K562 (cell line): ENCODE results near the gene GOT2. TPM values are rescaled to one million over a fixed set of nuclear protein-coding genes. Genes with fewer than 3 reads are reported as not detected.

Experiments used
- ATAC-seq: fragments of 200-7000 bp; cut with Tn5 transposase; 3 replicates; pipeline ENCODE4 v1.9.1; 2020; ENCODE audit warnings: moderate library complexity
- BruUV-seq: library from RNA; stranded (reverse); fragments of 400-500 nt; replicated peaks from 2 replicates; lab custom pipeline; 2021; lab: Mats Ljungman, UMichigan
- CTCF ChIA-PET: fragments of 300-600 bp; formaldehyde crosslinking; extraction: SDS; loops from one replicate; lab custom pipeline; 2021; ENCODE audit warnings: low intra/inter-chr PET ratio; lab: Yijun Ruan, JAX
- POLR2A ChIA-PET: fragments of 300-600, 350-650 bp; sonication (Branson Sonifier 250); formaldehyde crosslinking; extraction: SDS; loops from one replicate; lab custom pipeline; 2021; ENCODE audit warnings: antibody characterized with exemption, inconsistent platforms; lab: Yijun Ruan, JAX
- DNase-seq, 4 experiments: peaks; one replicate each; pipeline versions ENCODE4 v3.0.0 to v3.0.0-alpha.2; 2011 to 2018; ENCODE audit warnings: low spot score in 3 of 4, mixed read lengths in 3 of 4; ENCODE audit errors: extremely low read depth in 1 of 4
- FAIRE-seq: peaks from 2 replicates; lab custom pipeline; 2011; peaks lifted over from hg19 to GRCh38; lab: Jason Lieb, UNC
- H2AFZ ChIP-seq: 2 replicates; pipeline ENCODE4 v1.6.0; 2011; ENCODE audit warnings: low read depth, low read length, control low read depth, inconsistent platforms
- H3K27ac ChIP-seq: fragments of 200-600 bp; 3 replicates; pipeline ENCODE4 v1.8.0; 2011; ENCODE audit warnings: low read depth, mild to moderate bottlenecking, control low read depth, inconsistent platforms, low read length, moderate library complexity, mixed read lengths; ENCODE audit errors: extremely low read depth
- H3K27me3 ChIP-seq, 2 experiments: fragments of 300-600 bp in 1 of 2; 2 replicates in 1 of 2; 3 replicates in 1 of 2; pipeline versions ENCODE4 v1.6.0 to v1.8.0; 2011; ENCODE audit warnings: inconsistent platforms in 2 of 2, low read length in 2 of 2, mild to moderate bottlenecking in 1 of 2, mixed read lengths in 1 of 2, moderate library complexity in 1 of 2; ENCODE audit not compliant: control insufficient read depth in 2 of 2, insufficient read depth in 2 of 2
- H3K36me3 ChIP-seq: fragments of 300-600 bp; 3 replicates; pipeline ENCODE4 v1.8.0; 2011; ENCODE audit warnings: mild to moderate bottlenecking, low read length, inconsistent platforms; ENCODE audit not compliant: control insufficient read depth, insufficient read depth
- H3K4me1 ChIP-seq, 2 experiments: fragments of 200-600 bp in 1 of 2; replicated peaks in 1 of 2; 2 replicates in 1 of 2; 3 replicates in 1 of 2; pipeline versions ENCODE4 v1.5.1 to v1.8.0; 2011; ENCODE audit warnings: inconsistent platforms in 2 of 2, low read length in 2 of 2, mild to moderate bottlenecking in 1 of 2, mixed read lengths in 1 of 2, moderate library complexity in 1 of 2; ENCODE audit not compliant: control insufficient read depth in 2 of 2, insufficient read depth in 2 of 2
- H3K4me2 ChIP-seq: 2 replicates; pipeline ENCODE4 v1.6.1; 2011; ENCODE audit warnings: low read length, control low read depth, inconsistent platforms, mixed read lengths; ENCODE audit not compliant: insufficient read depth
- H3K4me3 ChIP-seq: fragments of 200-600 bp; sonication (generic), shearing (Covaris generic); 2 replicates; pipeline ENCODE4 v1.5.1; 2016; ENCODE audit warnings: control low read depth, inconsistent platforms
- H3K79me2 ChIP-seq: fragments of 200-600 bp; 3 replicates; pipeline ENCODE4 v1.8.0; 2011; ENCODE audit warnings: low read length, inconsistent platforms; ENCODE audit not compliant: control insufficient read depth, insufficient read depth
- H3K9ac ChIP-seq, 2 experiments: 2 replicates each; pipeline versions ENCODE4 v1.6.0 to v1.6.1; 2011; ENCODE audit warnings: low read depth in 2 of 2, low read length in 2 of 2, control low read depth in 1 of 2, inconsistent platforms in 1 of 2, mild to moderate bottlenecking in 1 of 2, mixed read lengths in 1 of 2; ENCODE audit not compliant: insufficient read depth in 1 of 2
- H3K9me1 ChIP-seq: one replicate; pipeline ENCODE4 v1.6.0; 2011; ENCODE audit warnings: inconsistent platforms, mild to moderate bottlenecking, low read length, moderate library complexity; ENCODE audit not compliant: control insufficient read depth, insufficient read depth
- H3K9me3 ChIP-seq: replicated peaks from 2 replicates; pipeline ENCODE4 v1.5.1; 2011; ENCODE audit warnings: low read depth, low read length, inconsistent platforms; ENCODE audit not compliant: control insufficient read depth, insufficient read depth
- H4K20me1 ChIP-seq: replicated peaks from 2 replicates; pipeline ENCODE4 v1.6.1; 2011; ENCODE audit warnings: low read length, inconsistent platforms, mixed read lengths; ENCODE audit not compliant: control insufficient read depth, insufficient read depth
- CBFA2T2 ChIP-seq: fragments of 450-650 bp; conservative IDR thresholded peaks from 2 replicates; pipeline ENCODE4 v1.6.1; 2017; ENCODE audit warnings: mild to moderate bottlenecking
- HLTF ChIP-seq: fragments of 450-650 bp; IDR thresholded peaks from 2 replicates; pipeline ENCODE4 v1.6.1; 2016
- HMG20A ChIP-seq: fragments of 450-650 bp; formaldehyde crosslinking; conservative IDR thresholded peaks from 2 replicates; pipeline ENCODE4 v1.4.0; 2020; ENCODE audit warnings: mild to moderate bottlenecking, mixed read lengths
- MTF1 ChIP-seq: fragments of 250-450 bp; sonication (Bioruptor Pico); IDR thresholded peaks from 2 replicates; pipeline ENCODE4 v1.9.0; 2021; ENCODE audit warnings: moderate library complexity, mild to moderate bottlenecking, inconsistent platforms, borderline replicate concordance
- PATZ1 ChIP-seq: fragments of 250-450 bp; sonication (Bioruptor Pico); IDR thresholded peaks from 2 replicates; pipeline ENCODE4 v1.5.0; 2020; ENCODE audit warnings: mild to moderate bottlenecking, borderline replicate concordance
- RBBP5 ChIP-seq: fragments of 200-600 bp; sonication (generic); IDR thresholded peaks from 2 replicates; pipeline ENCODE4 v1.6.1; 2012; ENCODE audit warnings: borderline replicate concordance, mild to moderate bottlenecking, low read length, control low read depth, inconsistent platforms; ENCODE audit not compliant: insufficient read depth, poor library complexity, severe bottlenecking
- TAF15 ChIP-seq: fragments of 200-400 bp; formaldehyde crosslinking; IDR thresholded peaks from 2 replicates; pipeline ENCODE4 v1.6.1; 2017; ENCODE audit warnings: mild to moderate bottlenecking, low read depth, low read length, moderate library complexity
- ZNF232 ChIP-seq: sonication (generic); formaldehyde crosslinking; IDR thresholded peaks from 2 replicates; pipeline ENCODE4 v1.8.0; 2022; ENCODE audit warnings: mild to moderate bottlenecking, missing genetic modification reagents
- ZNF644 ChIP-seq: fragments of 200-800 bp; sonication (Bioruptor generic); IDR thresholded peaks from 2 replicates; pipeline ENCODE4 v1.6.1; 2016; ENCODE audit warnings: low read depth, missing genetic modification characterization, missing compliant biosample characterization
- ZSCAN32 ChIP-seq: fragments of 450-650 bp; formaldehyde crosslinking; IDR thresholded peaks from 2 replicates; pipeline ENCODE4 v1.4.0; 2020; ENCODE audit warnings: mild to moderate bottlenecking, moderate library complexity
- WGBS: fragments of 100-300 bp; shearing (Covaris generic); methylation state at CpG from one replicate; pipeline ENCODE4 v1.1.6; 2016; ENCODE audit warnings: low coverage, mixed read lengths; ENCODE audit not compliant: insufficient coverage; ENCODE audit errors: missing lambda C conversion rate; 5-methylcytosine and 5-hydroxymethylcytosine counted together
- in situ Hi-C: fragments of 300-500 bp; cut with MboI; formaldehyde crosslinking; loops from 4 replicates; pipeline ENCODE4 v1.15.0; 2018; ENCODE audit warnings: inconsistent platforms, mixed read lengths
- intact Hi-C: fragments of 100-400 bp; cut with micrococcal nuclease; formaldehyde crosslinking; loops from 2 replicates; pipeline ENCODE4 v1.14.2; 2022
- polyA plus RNA-seq, 8 experiments: library from polyadenylated mRNA; depleted of rRNA in 4 of 8; stranded (reverse) in 5 of 8; unstranded in 3 of 8; fragments of >200 nt; fragmentation: Nextera tagmentation in 2 of 8; fragmentation: Illumina TruSeq in 1 of 8; extraction: Ambion mirVana in 2 of 8; extraction: Trizol in 1 of 8; gene quantifications; 2 replicates each; pipeline versions ENCODE4 v1.2.1 to v1.2.3, GENCODE V29; 2011 to 2014; ENCODE audit warnings: inconsistent platforms in 1 of 8, missing spikeins in 1 of 8
- total RNA-seq, 7 experiments: library from RNA; depleted of rRNA in 6 of 7; stranded (reverse); fragments of >200 nt in 6 of 7; fragmentation: Illumina TruSeq in 2 of 7; extraction: Trizol in 2 of 7; gene quantifications; 2 replicates each; pipeline versions ENCODE4 v1.2.1 to v1.2.3, GENCODE V29; 2011 to 2021; ENCODE audit warnings: low replicate concordance in 1 of 7
- TF ChIP-seq, protein P1 (sequence below): IDR thresholded peaks from 2 replicates; pipeline ENCODE4 v1.6.1; 2016; ENCODE audit warnings: missing genetic modification characterization, missing compliant biosample characterization

Gene GOT2
- total and polyA plus RNA-seq, 9 of the 15 experiments (the other 6 are each of a cell fraction or from before 2014, with no cell fraction given), result 43.1 to 190 (median 80.2) TPM

DNA sequence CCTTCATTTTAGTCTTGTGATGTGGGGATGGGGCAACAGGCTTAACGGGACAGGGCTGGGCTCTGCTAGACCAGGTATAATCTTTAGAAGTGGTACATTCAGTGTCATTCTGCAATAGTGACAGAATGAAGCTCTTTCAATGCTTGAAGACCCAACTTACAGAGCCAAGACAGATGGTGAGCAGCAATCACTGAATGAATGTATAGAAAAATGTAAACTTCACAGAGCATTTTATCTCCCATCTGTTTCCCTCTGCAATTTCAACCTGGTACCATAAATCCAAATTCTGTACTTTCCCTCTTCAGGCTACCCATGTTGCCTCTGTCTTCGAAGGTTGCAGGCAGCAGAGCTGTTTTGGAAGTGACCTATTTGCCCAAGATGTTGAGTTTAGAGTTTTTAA, 33.5 kb upstream of the GOT2 start:
- H3K4me3 ChIP-seq, result no peak overlapping the region
- in situ Hi-C loops, result no loop called here
- no peaks in the 10 kb centered on the region for H3K9me3 ChIP-seq
- no peak for FAIRE-seq
- CTCF ChIA-PET, result no interaction called here
- WGBS, result 0% methylated on average over 2 of the region's 2 CpGs
- BruUV-seq, result no TSS peak
- H3K79me2 ChIP-seq, result no peaks in the 10 kb centered on the region
- H4K20me1 ChIP-seq, result no peaks in the 10 kb centered on the region
- H3K27me3 ChIP-seq, result peaks cover 7 to 18% of the 10 kb centered on the region in 2 experiments; a peak in 4 of 5 replicates
- H3K9me1 ChIP-seq, result no peaks in the 10 kb centered on the region
- no peaks in the 10 kb centered on the region for H3K4me1 ChIP-seq
- no peak overlapping the region for H3K4me2 ChIP-seq
- intact Hi-C loops, result no loop called here
- POLR2A ChIA-PET, result interaction anchor here (0.7 to 1.2 kb wide), 2 partner anchors 11 to 554 kb away, joined by 3 to 6 read pairs; no protein-coding TSS in a partner anchor
- TF ChIP-seq TAF15 (no peak), ZNF232 (CRISPR knock-in tag) (no peak), HMG20A (CRISPR knock-in tag) (no peak), RBBP5 (no peak), MTF1 (no peak), HLTF (no peak), ZSCAN32 (CRISPR knock-in tag) (no peak), CBFA2T2 (no peak), PATZ1 (CRISPR knock-in tag) (no peak), ZNF644 (tag) (no peak)
- TF ChIP-seq, protein P1, sequence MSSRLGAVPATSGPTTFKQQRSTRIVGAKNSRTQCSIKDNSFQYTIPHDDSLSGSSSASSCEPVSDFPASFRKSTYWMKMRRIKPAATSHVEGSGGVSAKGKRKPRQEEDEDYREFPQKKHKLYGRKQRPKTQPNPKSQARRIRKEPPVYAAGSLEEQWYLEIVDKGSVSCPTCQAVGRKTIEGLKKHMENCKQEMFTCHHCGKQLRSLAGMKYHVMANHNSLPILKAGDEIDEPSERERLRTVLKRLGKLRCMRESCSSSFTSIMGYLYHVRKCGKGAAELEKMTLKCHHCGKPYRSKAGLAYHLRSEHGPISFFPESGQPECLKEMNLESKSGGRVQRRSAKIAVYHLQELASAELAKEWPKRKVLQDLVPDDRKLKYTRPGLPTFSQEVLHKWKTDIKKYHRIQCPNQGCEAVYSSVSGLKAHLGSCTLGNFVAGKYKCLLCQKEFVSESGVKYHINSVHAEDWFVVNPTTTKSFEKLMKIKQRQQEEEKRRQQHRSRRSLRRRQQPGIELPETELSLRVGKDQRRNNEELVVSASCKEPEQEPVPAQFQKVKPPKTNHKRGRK (tag), result no peak
- no peak overlapping the region for H2AFZ ChIP-seq
- no peak for DNase-seq
- no peaks in the 10 kb centered on the region for H3K36me3 ChIP-seq
- no peak for ATAC-seq
- H3K27ac ChIP-seq, result no peak overlapping the region
- H3K9ac ChIP-seq, result no peak overlapping the region
